MM.1S (cell line): ENCODE measurements around the gene ZHX3.

ENCODE experiments used
- DNase-seq: peaks from one replicate; pipeline ENCODE4 v3.0.0-alpha.2; 2015
- H2AFZ ChIP-seq: fragments of 300-600 bp; sonication (generic); 2 replicates; pipeline ENCODE4 v1.6.0; 2016; ENCODE audit warnings: antibody characterized with exemption, low read length
- H3F3A ChIP-seq: fragments of 300-600 bp; sonication (generic); 2 replicates; pipeline ENCODE4 v1.6.1; 2016; ENCODE audit warnings: mild to moderate bottlenecking, antibody characterized with exemption, low read length, moderate library complexity, mixed read lengths; ENCODE audit not compliant: insufficient read depth
- H3K27ac ChIP-seq: fragments of 300-600 bp; sonication (generic); 2 replicates; pipeline ENCODE4 v1.5.1; 2016; ENCODE audit warnings: mild to moderate bottlenecking, low read length
- H3K27me3 ChIP-seq: fragments of 300-600 bp; sonication (generic); replicated peaks from 2 replicates; pipeline ENCODE4 v1.6.0; 2016; ENCODE audit warnings: low read length; ENCODE audit not compliant: insufficient read depth
- H3K36me3 ChIP-seq: fragments of 300-600 bp; sonication (generic); replicated peaks from 2 replicates; pipeline ENCODE4 v1.6.1; 2016; ENCODE audit warnings: mild to moderate bottlenecking, low read length, mixed read lengths; ENCODE audit not compliant: insufficient read depth
- H3K4me1 ChIP-seq: fragments of 300-600 bp; sonication (generic); 2 replicates; pipeline ENCODE4 v1.6.1; 2016; ENCODE audit warnings: low read length, mixed read lengths
- H3K4me2 ChIP-seq: fragments of 300-600 bp; sonication (generic); 2 replicates; pipeline ENCODE4 v1.6.0; 2016; ENCODE audit warnings: low read depth, low read length
- H3K4me3 ChIP-seq: fragments of 300-600 bp; sonication (generic); 2 replicates; pipeline ENCODE4 v1.5.1; 2016; ENCODE audit warnings: low read length, mixed read lengths
- H3K79me2 ChIP-seq: fragments of 300-600 bp; sonication (generic); 2 replicates; pipeline ENCODE4 v1.6.1; 2016; ENCODE audit warnings: mixed run types, low read length, mixed read lengths
- H3K9ac ChIP-seq: fragments of 300-600 bp; sonication (generic); 2 replicates; pipeline ENCODE4 v1.6.1; 2016; ENCODE audit warnings: low read length, mixed read lengths
- H3K9me2 ChIP-seq: fragments of 300-600 bp; sonication (generic); replicated peaks from 2 replicates; pipeline ENCODE4 v1.6.1; 2016; ENCODE audit warnings: mild to moderate bottlenecking, low read length, mixed read lengths; ENCODE audit not compliant: insufficient read depth
- H3K9me3 ChIP-seq: fragments of 300-600 bp; sonication (generic); replicated peaks from 2 replicates; pipeline ENCODE4 v1.6.1; 2016; ENCODE audit warnings: mild to moderate bottlenecking, low read length, mixed read lengths; ENCODE audit not compliant: insufficient read depth
- H4K20me1 ChIP-seq: fragments of 300-600 bp; sonication (generic); 2 replicates; pipeline ENCODE4 v1.6.1; 2016; ENCODE audit warnings: mild to moderate bottlenecking, low read length, moderate library complexity, mixed read lengths; ENCODE audit not compliant: insufficient read depth
- CTCF ChIP-seq: fragments of 300-600 bp; sonication (generic); IDR thresholded peaks from 2 replicates; pipeline ENCODE4 v1.5.1; 2016; ENCODE audit warnings: antibody characterized with exemption, low read length, mixed read lengths
- EZH2 ChIP-seq: fragments of 300-600 bp; sonication (generic); optimal IDR thresholded peaks from 2 replicates; pipeline ENCODE3; 2017; ENCODE audit warnings: low read depth, mild to moderate bottlenecking, antibody characterized with exemption, low read length, mixed read lengths
- EZH2phosphoT487 ChIP-seq: fragments of 300-600 bp; sonication (generic); IDR thresholded peaks from 2 replicates; pipeline ENCODE4 v1.6.1; 2018; ENCODE audit warnings: antibody characterized with exemption, low read length

Gene ZHX3

DNA sequence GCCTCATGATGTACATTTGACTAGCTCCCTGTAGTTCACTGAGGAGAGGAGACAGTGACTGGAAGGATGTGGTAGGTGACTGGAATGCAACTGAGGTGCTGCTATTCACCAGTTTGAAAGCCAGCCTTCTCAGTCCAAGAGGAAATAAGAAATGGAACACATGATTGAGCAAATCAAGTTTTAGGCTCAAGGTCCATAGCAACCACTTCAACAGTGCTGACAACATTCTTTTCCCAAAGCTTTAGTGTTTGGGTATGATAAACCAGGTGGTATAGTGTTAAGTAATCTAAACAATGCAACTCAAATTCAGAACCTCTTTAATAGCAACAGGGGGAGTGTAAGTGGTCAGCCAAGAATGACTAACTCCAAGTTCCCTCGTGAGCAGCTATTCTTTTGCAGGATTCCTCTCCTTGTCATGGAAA is 9.2 kb downstream of the ZHX3 start:
- no peaks in the 10 kb centered on the region for H3K27me3 ChIP-seq
- peaks cover 5% of the 10 kb centered on the region; the same call in 1 of the 2 replicates for H3K4me1 ChIP-seq
- no peak overlapping the region for H3K9ac ChIP-seq
- TF ChIP-seq EZH2phosphoT487 (no peak), CTCF (no peak), EZH2 (no peak)
- no peak overlapping the region for H3K4me2 ChIP-seq
- DNase-seq: no peak
- no peaks in the 10 kb centered on the region for H3K9me3 ChIP-seq
- H3K4me3 ChIP-seq: no peak overlapping the region
- no peaks in the 10 kb centered on the region for H3K36me3 ChIP-seq
- no peak overlapping the region for H2AFZ ChIP-seq
- H4K20me1 ChIP-seq: no peaks in the 10 kb centered on the region
- no peak overlapping the region for H3K27ac ChIP-seq
- H3K79me2 ChIP-seq: peaks cover 48% of the 10 kb centered on the region
- no peaks in the 10 kb centered on the region for H3F3A ChIP-seq
- no peaks in the 10 kb centered on the region; the same call in 1 of the 2 replicates for H3K9me2 ChIP-seq

GRCh38 chr20:41307021-41307420 is 10.5 kb downstream of the ZHX3 start:
- TF ChIP-seq CTCF (no peak), EZH2 (no peak), EZH2phosphoT487 (no peak)
- Histone ChIP-seq H3K4me1 (peaks cover 5% of the 10 kb centered on the region; the same call in 1 of the 2 replicates), H2AFZ (no peak overlapping the region), H3K9ac (no peak overlapping the region), H3K9me2 (no peaks in the 10 kb centered on the region; the same call in 1 of the 2 replicates), H4K20me1 (no peaks in the 10 kb centered on the region), H3K27me3 (no peaks in the 10 kb centered on the region), H3K9me3 (no peaks in the 10 kb centered on the region), H3K4me3 (no peak overlapping the region), H3K79me2 (peaks cover 36% of the 10 kb centered on the region), H3K36me3 (no peaks in the 10 kb centered on the region), H3K4me2 (no peak overlapping the region), H3K27ac (no peak overlapping the region), H3F3A (no peaks in the 10 kb centered on the region)
- DNase-seq: no peak

DNA sequence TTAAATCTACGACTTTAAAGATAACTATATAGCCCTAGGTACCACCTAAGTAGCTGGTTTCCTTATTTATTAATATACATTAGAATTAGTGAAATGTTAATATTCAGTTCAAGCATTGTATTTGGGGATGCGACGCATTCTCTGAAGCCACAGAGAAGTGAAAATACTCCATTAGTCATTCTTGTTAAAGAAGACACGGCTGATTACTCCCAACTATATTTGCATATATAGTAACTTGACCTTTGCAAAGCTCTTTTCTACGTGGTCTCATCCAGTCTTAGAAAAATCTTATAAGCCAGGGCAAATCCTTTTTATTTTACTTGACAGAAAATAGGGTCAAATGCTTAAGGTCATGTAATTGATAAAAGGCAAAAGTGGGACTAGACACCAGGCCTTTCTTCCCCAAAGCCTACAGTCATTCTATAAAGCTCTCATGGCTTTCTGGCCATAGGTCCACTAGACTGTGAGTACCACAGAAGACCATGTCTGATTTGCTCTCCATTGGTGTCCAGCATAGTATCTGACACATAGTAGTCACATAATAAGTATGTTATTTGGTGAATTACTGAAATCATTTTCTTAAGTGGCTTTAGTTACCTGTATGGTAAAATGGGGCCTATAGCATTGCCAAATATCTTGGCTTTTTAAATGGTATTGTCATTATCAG is 11.3 kb downstream of the ZHX3 start:
- Histone ChIP-seq H3K4me2 (no peak overlapping the region), H3K9ac (no peak overlapping the region)

More for the DNA sequence above, 11.3 kb downstream of the ZHX3 start:
- no peaks in the 10 kb centered on the region for H3K9me3 ChIP-seq
- peaks cover 5% of the 10 kb centered on the region; the same call in 1 of the 2 replicates for H3K4me1 ChIP-seq
- H3K36me3 ChIP-seq: no peaks in the 10 kb centered on the region
- H3K79me2 ChIP-seq: peaks cover 32% of the 10 kb centered on the region
- no peak overlapping the region for H3K27ac ChIP-seq
- H3K27me3 ChIP-seq: no peaks in the 10 kb centered on the region
- H2AFZ ChIP-seq: no peak overlapping the region
- H3K4me3 ChIP-seq: no peak overlapping the region
- no peak for DNase-seq
- H4K20me1 ChIP-seq: no peaks in the 10 kb centered on the region
- no peak for TF ChIP-seq EZH2
- no peak for TF ChIP-seq CTCF
- no peak for TF ChIP-seq EZH2phosphoT487
- no peaks in the 10 kb centered on the region for H3F3A ChIP-seq
- H3K9me2 ChIP-seq: no peaks in the 10 kb centered on the region; the same call in 1 of the 2 replicates
